HL-60 (cell line): ENCODE measurements around the gene CTU1.

Experiments
- DNase-seq, 2 experiments: peaks; one replicate each; pipeline ENCODE4 v3.0.0-alpha.2; 2010 to 2020; ENCODE audit warnings: low read depth in 1 of 2, low spot score in 1 of 2
- H3K27ac ChIP-seq: fragments of 250-450 bp; sonication (Bioruptor Pico); replicated peaks from 2 replicates; pipeline ENCODE4 v1.5.1; 2020; ENCODE audit warnings: mild to moderate bottlenecking, moderate library complexity
- H3K27me3 ChIP-seq: fragments of 250-450 bp; sonication (Bioruptor Pico); 2 replicates; pipeline ENCODE4 v1.5.1; 2021; ENCODE audit warnings: mild to moderate bottlenecking, moderate library complexity; ENCODE audit not compliant: insufficient read depth, poor library complexity, severe bottlenecking
- H3K4me3 ChIP-seq: replicated peaks from 2 replicates; pipeline ENCODE4 v1.5.1; 2011; ENCODE audit warnings: mild to moderate bottlenecking, control low read depth, low read length; ENCODE audit not compliant: insufficient read depth
- GABPA ChIP-seq: IDR thresholded peaks from 2 replicates; pipeline ENCODE4 v1.6.1; 2012; ENCODE audit warnings: low read depth
- POLR2AphosphoS5 ChIP-seq: IDR thresholded peaks from 2 replicates; pipeline ENCODE4 v1.6.1; 2012; ENCODE audit warnings: low read depth
- SPI1 ChIP-seq: IDR thresholded peaks from 2 replicates; pipeline ENCODE4 v1.6.1; 2012; ENCODE audit warnings: low read depth, mild to moderate bottlenecking, borderline replicate concordance
- TF ChIP-seq, protein P1 (sequence below): IDR thresholded peaks from 2 replicates; pipeline ENCODE4 v1.6.1; 2012; ENCODE audit warnings: low read depth; ENCODE audit not compliant: insufficient replicate concordance
- TF ChIP-seq, protein P2 (sequence below): IDR thresholded peaks from one replicate; pipeline ENCODE4 v1.5.1; 2011; ENCODE audit warnings: low read length, control low read depth, inconsistent platforms; ENCODE audit not compliant: insufficient read depth

CTU1 gene

DNA sequence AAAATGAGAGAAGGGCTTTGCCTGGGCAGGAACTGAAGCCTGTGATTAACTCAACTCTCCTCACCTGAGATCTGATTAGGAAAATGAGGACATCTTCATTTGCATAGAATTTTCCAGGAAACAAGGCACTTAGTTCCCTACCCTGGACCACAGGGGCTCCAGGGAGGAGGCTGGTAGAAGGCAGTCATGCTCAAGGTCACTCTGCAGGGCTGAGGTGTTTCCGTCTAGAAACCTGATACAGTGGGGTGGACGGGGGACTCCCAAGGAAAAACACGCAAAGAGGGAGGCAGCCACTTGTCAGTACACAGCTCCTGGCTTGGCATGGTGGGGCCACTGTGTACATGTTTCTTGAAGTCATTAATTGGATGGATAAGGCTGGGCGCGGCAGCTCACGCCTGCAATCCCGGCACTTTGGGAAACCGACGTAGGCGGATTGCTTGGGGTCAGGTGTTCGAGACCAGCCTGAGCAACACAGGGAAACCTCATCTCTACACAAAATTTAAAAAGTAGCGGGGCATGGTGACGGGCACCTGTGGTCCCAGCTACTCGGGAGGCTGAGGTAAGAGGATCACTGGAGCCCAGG lies 31.5 kb downstream of the CTU1 start:
- Histone ChIP-seq H3K4me3 (no peak overlapping the region), H3K27me3 (no peaks in the 10 kb centered on the region), H3K27ac (no peak overlapping the region)
- TF ChIP-seq POLR2AphosphoS5, result no peak
- no peak for TF ChIP-seq SPI1
- no peak for TF ChIP-seq GABPA
- TF ChIP-seq, protein P1, sequence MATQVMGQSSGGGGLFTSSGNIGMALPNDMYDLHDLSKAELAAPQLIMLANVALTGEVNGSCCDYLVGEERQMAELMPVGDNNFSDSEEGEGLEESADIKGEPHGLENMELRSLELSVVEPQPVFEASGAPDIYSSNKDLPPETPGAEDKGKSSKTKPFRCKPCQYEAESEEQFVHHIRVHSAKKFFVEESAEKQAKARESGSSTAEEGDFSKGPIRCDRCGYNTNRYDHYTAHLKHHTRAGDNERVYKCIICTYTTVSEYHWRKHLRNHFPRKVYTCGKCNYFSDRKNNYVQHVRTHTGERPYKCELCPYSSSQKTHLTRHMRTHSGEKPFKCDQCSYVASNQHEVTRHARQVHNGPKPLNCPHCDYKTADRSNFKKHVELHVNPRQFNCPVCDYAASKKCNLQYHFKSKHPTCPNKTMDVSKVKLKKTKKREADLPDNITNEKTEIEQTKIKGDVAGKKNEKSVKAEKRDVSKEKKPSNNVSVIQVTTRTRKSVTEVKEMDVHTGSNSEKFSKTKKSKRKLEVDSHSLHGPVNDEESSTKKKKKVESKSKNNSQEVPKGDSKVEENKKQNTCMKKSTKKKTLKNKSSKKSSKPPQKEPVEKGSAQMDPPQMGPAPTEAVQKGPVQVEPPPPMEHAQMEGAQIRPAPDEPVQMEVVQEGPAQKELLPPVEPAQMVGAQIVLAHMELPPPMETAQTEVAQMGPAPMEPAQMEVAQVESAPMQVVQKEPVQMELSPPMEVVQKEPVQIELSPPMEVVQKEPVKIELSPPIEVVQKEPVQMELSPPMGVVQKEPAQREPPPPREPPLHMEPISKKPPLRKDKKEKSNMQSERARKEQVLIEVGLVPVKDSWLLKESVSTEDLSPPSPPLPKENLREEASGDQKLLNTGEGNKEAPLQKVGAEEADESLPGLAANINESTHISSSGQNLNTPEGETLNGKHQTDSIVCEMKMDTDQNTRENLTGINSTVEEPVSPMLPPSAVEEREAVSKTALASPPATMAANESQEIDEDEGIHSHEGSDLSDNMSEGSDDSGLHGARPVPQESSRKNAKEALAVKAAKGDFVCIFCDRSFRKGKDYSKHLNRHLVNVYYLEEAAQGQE, result no peak
- TF ChIP-seq, protein P2, sequence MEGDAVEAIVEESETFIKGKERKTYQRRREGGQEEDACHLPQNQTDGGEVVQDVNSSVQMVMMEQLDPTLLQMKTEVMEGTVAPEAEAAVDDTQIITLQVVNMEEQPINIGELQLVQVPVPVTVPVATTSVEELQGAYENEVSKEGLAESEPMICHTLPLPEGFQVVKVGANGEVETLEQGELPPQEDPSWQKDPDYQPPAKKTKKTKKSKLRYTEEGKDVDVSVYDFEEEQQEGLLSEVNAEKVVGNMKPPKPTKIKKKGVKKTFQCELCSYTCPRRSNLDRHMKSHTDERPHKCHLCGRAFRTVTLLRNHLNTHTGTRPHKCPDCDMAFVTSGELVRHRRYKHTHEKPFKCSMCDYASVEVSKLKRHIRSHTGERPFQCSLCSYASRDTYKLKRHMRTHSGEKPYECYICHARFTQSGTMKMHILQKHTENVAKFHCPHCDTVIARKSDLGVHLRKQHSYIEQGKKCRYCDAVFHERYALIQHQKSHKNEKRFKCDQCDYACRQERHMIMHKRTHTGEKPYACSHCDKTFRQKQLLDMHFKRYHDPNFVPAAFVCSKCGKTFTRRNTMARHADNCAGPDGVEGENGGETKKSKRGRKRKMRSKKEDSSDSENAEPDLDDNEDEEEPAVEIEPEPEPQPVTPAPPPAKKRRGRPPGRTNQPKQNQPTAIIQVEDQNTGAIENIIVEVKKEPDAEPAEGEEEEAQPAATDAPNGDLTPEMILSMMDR, result no peak
- no peak for DNase-seq

DNA sequence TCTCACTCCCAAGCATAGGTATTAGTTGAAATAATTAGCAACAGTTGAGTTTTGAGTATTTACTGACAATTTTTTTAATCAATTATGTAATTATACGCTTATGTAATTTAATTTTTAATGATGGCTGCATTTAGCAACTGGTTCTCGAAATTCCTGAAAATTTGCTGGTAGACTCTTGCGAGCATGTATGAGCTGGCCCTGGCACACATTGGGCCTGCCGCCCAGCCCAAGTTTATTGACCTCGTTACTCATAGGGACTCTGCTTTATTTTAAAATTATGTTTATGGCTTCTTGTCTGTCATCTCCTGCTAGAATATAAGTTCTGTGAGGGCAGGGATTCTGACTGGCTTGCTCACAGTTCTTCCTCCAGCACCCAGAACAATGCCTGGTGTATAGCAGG lies 32.2 kb downstream of the CTU1 start:
- Histone ChIP-seq H3K27me3 (no peaks in the 10 kb centered on the region), H3K27ac (no peak overlapping the region), H3K4me3 (no peak overlapping the region)
- DNase-seq, result no peak
- TF ChIP-seq POLR2AphosphoS5 (no peak), SPI1 (no peak), GABPA (no peak)
- TF ChIP-seq, protein P1, result no peak
- TF ChIP-seq, protein P2, result no peak

DNA sequence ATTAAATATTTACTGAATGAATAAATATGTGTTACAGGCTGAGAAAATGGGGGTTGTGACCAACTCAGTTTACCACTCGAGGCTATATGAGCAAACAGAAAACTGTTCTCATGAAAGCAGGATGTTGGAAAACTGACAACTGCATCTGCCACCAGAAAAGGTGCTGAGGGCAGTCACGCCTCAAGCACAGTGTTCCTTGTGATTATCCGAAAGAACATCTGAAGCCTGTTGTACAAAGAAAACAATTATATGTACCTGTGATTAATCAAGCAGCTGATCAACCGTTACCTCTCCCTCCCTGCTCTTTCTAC lies 37.2 kb downstream of the CTU1 start:
- DNase-seq, result no peak
- no peak overlapping the region for H3K27ac ChIP-seq
- no peak for TF ChIP-seq SPI1
- TF ChIP-seq, protein P2, result no peak
- no peak for TF ChIP-seq GABPA
- no peak for TF ChIP-seq POLR2AphosphoS5
- TF ChIP-seq, protein P1, result no peak
- H3K27me3 ChIP-seq, result peaks cover 6% of the 10 kb centered on the region
- no peak overlapping the region for H3K4me3 ChIP-seq
